ENCODE data around the gene TMPRSS13.

TMPRSS13 gene

DNA sequence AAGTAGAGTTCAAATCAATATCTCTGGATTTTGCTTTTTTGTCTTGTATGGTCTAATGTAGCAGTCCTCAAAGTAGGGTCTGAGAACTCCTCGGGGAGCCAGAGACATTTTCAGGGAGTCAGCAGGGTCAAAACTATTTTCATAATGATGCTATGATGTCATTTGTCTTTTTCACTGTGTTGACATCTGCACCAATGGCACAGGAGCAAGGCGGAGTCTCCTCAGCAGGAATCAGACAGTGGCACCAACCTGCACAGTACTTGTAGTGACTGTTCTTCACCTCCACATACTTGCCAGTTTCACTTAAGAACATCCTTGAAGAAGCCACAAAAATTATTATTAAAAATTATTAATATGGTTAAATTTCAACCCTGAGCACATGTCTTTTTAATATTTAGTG is 37.8 kb downstream of the TMPRSS13 start:
- DNase-seq (ENCODE audit: low read depth) = no peak

DNA sequence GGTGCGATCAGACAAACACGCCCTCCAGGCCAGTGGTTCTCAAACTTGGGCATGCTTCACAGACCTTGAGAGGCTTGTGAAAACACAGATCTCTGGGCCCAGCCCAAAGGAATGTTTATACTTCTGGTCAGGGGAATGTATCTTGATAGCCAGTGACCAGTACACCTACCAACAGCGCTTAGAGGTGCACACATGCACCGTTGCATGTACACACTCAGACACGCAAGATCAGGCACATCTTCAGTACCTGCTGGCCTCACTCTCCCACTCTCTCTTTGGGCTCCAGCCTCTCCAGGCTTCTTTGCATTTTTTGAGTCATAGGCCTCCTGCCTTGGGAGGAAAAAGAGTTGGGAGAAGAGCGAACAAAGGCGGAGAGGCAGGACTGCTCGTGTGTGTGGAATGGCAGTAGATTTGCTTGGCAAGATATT is 41.0 kb downstream of the TMPRSS13 start:
- no peak for DNase-seq (ENCODE audit: low read depth)

GRCh38 chr11:117887431-117888138 is 41.6 kb downstream of the TMPRSS13 start:
- DNase-seq (ENCODE audit: low read depth) = no peak

GRCh38 chr11:117885777-117886176 is 43.4 kb downstream of the TMPRSS13 start:
- no peak for DNase-seq (ENCODE audit: low read depth)

- no peak for DNase-seq (ENCODE audit: low read depth)
Observed at GRCh38 chr11:117884994-117885393, 44.2 kb downstream of the TMPRSS13 start.

DNA sequence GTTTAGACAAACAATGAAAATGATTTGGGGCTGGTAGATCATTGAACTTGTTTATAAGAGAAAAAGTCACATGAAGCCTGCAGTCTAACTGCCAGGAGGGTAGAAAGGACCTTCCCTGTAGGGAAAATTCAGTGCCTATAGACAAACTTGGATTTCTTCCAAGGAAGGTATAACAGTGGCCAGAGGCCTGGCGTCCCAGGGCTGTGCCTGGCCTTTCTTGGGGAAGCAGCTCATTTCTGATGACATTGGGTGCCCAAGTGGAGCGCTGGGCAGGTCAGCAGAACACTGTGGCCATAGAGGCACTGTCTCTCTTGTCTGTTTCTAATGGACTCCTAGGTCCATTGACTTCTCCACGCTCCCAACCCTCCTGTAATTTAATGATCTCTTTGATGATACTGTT is 46.1 kb downstream of the TMPRSS13 start:
- no peak for DNase-seq (ENCODE audit: low read depth)

GRCh38 chr11:117882311-117882905 is 46.8 kb downstream of the TMPRSS13 start:
- no peak for DNase-seq (ENCODE audit: low read depth)

DNA sequence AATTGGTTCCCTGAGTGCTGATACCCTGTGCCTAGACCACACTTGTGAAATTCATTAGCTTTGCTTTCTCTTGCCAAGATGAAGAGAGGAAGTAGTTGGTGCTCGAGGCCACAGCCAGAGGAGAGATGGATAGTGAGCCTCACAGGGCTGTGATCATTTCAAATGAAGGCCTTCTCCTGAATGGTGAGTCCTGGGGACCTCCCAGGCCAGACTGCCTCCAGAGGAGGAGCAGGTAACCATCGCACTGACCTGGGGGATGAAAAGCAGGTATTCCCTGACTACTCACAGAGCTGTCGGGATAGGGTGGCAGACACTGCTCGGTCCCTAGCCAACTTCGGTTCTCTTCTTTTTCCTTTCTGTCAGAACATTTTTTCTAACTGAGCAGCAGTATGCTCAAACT is 48.0 kb downstream of the TMPRSS13 start:
- DNase-seq (ENCODE audit: low read depth) = no peak

- no peak for DNase-seq (ENCODE audit: low read depth)
Observed at GRCh38 chr11:117879516-117880480, 49.4 kb downstream of the TMPRSS13 start.

DNA sequence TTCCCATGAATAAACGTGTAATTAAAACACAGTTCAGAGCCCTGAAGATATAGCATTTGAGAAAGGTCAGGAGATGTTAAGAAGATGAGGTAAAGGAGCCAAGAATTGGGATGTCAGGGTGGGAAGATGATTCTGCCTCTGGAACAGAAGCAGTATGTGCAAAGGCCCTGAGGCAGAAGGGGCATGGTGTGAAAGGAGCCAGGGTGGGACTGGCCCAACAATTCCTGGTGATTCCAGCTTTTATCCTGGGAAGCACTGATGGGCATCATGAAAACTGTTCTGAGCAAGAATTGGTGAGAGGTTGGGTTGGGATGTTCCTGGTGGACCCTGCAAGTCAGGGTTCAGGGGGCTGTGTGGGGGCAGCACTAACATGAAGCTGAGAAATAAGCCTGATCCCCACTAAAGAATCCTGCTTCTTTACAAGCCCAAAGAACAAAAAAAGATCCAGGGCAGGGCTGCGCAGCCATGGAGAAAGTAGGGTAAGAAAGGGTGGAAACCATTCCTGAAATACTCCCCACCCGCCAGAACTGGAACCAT is 50.2 kb downstream of the TMPRSS13 start:
- no peak for DNase-seq (ENCODE audit: low read depth)

DNA sequence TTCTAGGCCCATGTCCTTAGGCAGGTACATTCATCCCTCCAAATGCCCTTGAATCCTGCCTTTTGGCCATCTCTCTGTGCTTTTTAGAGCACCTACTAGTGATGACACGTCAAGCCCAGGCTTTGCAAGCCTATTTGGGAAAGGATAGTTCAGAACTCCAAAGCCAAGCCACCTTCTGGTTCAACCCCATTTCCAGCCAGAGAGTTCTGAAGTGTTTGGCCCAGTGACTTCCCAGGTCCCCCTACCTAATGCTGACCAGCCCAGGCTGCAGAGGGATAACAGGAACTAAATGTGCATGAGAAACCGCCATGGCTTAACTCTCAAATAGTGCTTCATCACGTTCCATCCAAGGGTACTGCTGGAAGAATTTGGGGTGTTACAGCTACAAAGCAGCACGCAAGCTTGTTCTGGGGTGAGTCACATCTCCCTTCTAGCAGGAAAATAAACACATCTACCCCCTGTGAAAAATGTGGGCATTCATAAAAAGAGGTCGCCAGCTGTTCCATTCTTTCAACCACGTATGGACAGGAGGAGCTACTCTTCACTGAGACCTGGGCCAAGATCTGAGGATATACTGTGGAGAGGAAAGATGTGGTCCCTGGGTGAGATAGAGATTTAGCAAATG is 50.8 kb downstream of the TMPRSS13 start:
- DNase-seq (ENCODE audit: low read depth) = no peak

DNA sequence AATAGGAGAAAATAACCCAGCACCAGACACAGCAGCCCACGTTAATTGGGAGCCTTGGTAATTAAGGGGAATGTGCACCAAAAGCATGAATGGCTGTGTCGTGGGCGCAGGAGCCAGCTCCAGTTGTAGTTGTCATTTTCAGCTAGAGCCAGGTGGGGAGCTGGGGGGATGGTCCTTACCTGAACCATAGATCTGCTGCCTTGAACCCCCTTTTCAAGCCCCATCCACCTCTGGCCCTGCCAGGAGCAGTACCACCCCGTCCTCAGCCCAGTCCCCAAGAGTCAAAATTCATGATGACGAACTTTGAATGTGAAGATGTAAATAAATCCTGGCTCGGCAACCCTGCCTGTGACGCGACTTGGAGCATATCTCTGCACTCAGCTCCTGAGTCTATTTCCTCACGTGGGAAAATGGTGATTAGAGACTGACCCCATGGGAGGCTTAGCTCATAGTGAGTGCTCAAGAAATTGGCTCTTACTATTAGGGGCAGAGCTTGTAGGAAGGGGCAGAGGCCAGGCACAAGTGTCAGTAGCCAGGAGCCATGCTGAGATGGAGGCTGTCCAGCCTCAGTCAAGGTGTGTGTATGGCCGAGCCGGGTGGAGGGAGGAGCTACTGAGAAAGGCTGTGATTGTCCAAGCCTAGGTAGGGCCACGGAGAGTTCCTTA is 52.0 kb downstream of the TMPRSS13 start:
- no peak for DNase-seq (ENCODE audit: low read depth)

DNA sequence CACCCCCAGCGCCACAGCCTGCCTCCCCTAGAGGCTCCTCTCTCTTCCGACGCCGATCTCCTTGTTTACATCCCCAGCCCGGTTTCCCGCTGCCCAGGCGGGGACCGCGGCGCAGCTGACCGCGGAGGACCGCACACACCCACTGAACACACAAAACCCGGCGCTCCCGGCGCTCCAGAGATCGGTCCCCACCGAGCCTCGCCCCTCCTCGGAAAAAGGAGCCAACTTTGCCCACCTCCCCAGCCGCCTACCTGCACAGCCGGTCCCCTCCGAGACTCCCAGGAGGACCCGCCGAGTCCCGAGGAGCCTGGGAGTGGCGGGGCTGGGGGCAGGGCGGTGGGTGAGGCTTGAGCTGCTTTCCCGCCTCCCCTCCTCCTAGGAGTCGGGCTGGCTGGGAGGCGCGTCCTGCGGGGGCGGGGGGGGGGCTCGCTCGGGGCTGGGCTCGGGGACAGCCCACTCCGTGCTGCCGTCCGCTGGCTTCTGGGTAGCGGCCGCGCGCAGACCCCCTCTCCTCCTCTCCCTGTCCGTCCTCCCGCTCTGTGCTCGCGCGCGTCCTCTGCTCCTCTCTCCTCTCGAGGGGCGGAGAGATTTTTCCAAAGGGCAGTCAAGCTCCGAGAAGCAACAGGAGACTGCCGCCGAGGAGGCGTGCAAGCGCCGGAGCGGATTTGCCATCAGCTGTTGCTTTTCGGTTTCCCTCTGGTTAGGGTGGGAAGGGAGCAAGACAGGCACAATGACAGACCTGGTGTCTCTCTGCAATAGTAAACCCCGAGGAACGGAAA is 52.7 kb downstream of the TMPRSS13 start, which contains the start of gene FXYD6:
FXYD6 (minus strand) TSS at position 318 of the 779 bp plus-strand sequence. CDS start 33,882 bp downstream, outside the sequence.
- no peak for DNase-seq (ENCODE audit: low read depth)

DNA sequence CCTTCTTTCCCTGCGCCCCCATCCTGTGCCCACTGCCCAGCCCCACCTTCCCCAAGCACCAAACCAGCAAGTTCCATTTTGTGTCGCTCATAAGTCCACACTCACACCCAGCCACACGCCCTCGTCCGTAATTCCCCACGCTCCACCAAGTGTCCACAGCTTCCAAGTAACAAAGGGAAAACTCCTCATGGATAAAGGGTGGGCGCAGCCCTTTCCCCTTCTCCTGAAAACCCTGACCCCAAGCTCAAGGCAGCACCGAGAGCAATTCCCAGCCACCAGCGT is 53.2 kb downstream of the TMPRSS13 start:
- DNase-seq (ENCODE audit: low read depth) = no peak

- DNase-seq (ENCODE audit: low read depth) = no peak
Observed at GRCh38 chr11:117875382-117876058, 53.7 kb downstream of the TMPRSS13 start.

- DNase-seq (ENCODE audit: low read depth) = no peak
Observed at GRCh38 chr11:117874910-117875381, 54.3 kb downstream of the TMPRSS13 start.

DNA sequence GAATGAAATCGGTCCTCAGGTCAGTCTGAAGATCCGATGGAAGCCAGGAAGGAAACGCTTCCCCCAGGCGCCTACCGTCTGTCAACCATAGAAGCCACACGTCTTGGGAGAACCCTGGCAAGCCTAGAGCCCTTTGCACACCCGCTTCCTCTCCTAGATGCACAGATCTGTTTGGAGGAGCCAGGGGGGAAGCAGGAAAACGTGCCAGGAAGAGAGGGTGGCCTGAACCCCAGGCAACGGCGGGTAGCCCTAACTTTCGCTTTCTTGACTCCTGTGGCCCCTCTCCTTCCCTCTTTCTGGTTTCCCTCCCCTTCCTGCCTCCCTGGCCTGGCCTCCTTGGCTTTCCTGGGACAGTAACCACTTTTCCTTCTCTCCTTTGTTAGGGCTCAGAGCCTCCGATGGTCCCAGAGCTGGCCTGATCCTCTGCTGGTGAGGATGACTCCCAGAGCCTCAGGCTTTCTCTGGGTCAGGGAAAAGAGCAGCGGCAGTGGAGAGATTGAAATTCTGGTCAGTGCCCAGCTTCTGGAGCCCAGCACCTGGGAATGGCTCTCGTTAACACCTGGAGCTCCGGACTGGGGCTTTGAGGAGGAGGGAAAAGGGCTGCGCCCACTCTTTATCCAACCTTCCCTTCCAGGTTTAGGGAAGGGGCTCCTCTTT is 54.8 kb downstream of the TMPRSS13 start:
- DNase-seq (ENCODE audit: low read depth) = no peak

DNA sequence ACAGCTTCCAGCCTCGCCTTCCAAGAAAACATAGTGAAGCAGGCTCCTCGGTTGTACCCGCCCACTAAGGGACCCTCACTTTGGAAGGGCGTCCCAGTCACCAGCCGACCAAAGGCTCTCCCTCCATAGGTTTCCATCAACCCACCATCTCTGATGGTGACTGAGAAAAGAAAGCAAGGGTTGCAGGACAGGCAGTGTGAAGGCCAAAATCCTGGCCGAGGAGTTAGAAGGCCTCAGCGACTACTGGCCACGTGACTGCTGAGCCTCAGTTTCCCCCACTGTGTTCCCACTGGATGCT is 55.4 kb downstream of the TMPRSS13 start:
- DNase-seq (ENCODE audit: low read depth) = no peak

GRCh38 chr11:117872975-117873827 is 56.0 kb downstream of the TMPRSS13 start:
- no peak for DNase-seq (ENCODE audit: low read depth)

All from T-helper 22 cell (primary cell).